Cardiac muscle cell (in vitro differentiated cells and primary cell): ENCODE data around the gene RGL3. TPM values are rescaled to one million over a fixed set of nuclear protein-coding genes. Genes with fewer than 3 reads are reported as not detected.

Experiments
- DNase-seq, 2 donors: peaks; one replicate each; pipeline versions ENCODE4 v3.0.0 to v3.0.0-alpha.2; 2010 to 2017; ENCODE audit warnings: low read depth in 1 of 2, low spot score in 1 of 2
- H3K27ac ChIP-seq: fragments of 200-600 bp; sonication (generic); 2 replicates; pipeline ENCODE4 v1.5.1; 2016
- H3K27me3 ChIP-seq: fragments of 200-600 bp; sonication (generic); 2 replicates; pipeline ENCODE4 v1.6.0; 2016; ENCODE audit warnings: control low read depth
- H3K36me3 ChIP-seq: fragments of 200-600 bp; sonication (generic); 2 replicates; pipeline ENCODE4 v1.5.1; 2016; ENCODE audit warnings: control low read depth
- H3K4me1 ChIP-seq: fragments of 200-600 bp; sonication (generic); 2 replicates; pipeline ENCODE4 v1.8.1; 2017; ENCODE audit warnings: low read depth, mild to moderate bottlenecking, mixed run types
- H3K4me3 ChIP-seq: fragments of 200-600 bp; sonication (generic); 2 replicates; pipeline ENCODE4 v1.5.1; 2016; ENCODE audit warnings: mild to moderate bottlenecking
- H3K9me3 ChIP-seq: fragments of 200-600 bp; sonication (generic); 2 replicates; pipeline ENCODE4 v1.5.1; 2017; ENCODE audit warnings: low read depth, mild to moderate bottlenecking, control low read depth
- CTCF ChIP-seq: IDR thresholded peaks from 2 replicates; pipeline ENCODE4 v1.5.1; 2012; ENCODE audit warnings: low read depth, mild to moderate bottlenecking, low read length
- polyA plus RNA-seq: library from polyadenylated mRNA; unstranded; fragments of >200 nt; fragmentation: Nextera tagmentation; extraction: Ambion mirVana; gene quantifications from 2 replicates; pipeline ENCODE4 v1.2.1, GENCODE V29; 2016
- total RNA-seq: library from RNA; depleted of rRNA; stranded (reverse); fragments of >200 nt; gene quantifications from 2 replicates; pipeline ENCODE4 v1.2.3, GENCODE V29; 2016

Gene RGL3
- total and polyA plus RNA-seq, 2 experiments from 2014 or later = 32.2 to 52.1 TPM

- no peak for TF ChIP-seq CTCF
- Histone ChIP-seq H3K27ac (peak overlapping the region; percentile 69), H3K27me3 (no peaks in the 10 kb centered on the region), H3K9me3 (no peaks in the 10 kb centered on the region), H3K4me3 (peak overlapping the region; percentile 19), H3K36me3 (no peaks in the 10 kb centered on the region), H3K4me1 (peaks cover 6% of the 10 kb centered on the region)
- peak in 1 of 2 donors; percentile 53 for DNase-seq
These were observed 43.8 kb downstream of the RGL3 start for GRCh38 chr19:11375143-11375948.

GRCh38 chr19:11374433-11375142 is 44.5 kb downstream of the RGL3 start, which contains the start of gene SWSAP1:
Gene SWSAP1 (plus strand): TSS chr19:11374666. CDS start chr19:11374681, 15 bp downstream.
- H3K4me3 ChIP-seq = peak within 1 kb of the TSS; percentile 53
- no peaks in the 10 kb centered on the region for H3K36me3 ChIP-seq
- no peaks in the 10 kb centered on the region for H3K9me3 ChIP-seq
- H3K4me1 ChIP-seq = peaks cover 6% of the 10 kb centered on the region
- peak within 1 kb of the TSS; percentile 94 for H3K27ac ChIP-seq
- DNase-seq = peak; percentile 99 to 100
- H3K27me3 ChIP-seq = no peaks in the 10 kb centered on the region
- no peak for TF ChIP-seq CTCF

- H3K36me3 ChIP-seq = no peaks in the 10 kb centered on the region
- H3K4me1 ChIP-seq = peaks cover 6% of the 10 kb centered on the region
- H3K27ac ChIP-seq = peak overlapping the region; percentile 94
- TF ChIP-seq CTCF = no peak
- H3K4me3 ChIP-seq = peak overlapping the region; percentile 53
- H3K27me3 ChIP-seq = no peaks in the 10 kb centered on the region
- no peaks in the 10 kb centered on the region for H3K9me3 ChIP-seq
- no peak for DNase-seq
These were observed 45.2 kb downstream of the RGL3 start for GRCh38 chr19:11373885-11374432.

GRCh38 chr19:11373166-11373884 is 45.8 kb downstream of the RGL3 start:
- peak overlapping the region; percentile 94 for H3K27ac ChIP-seq
- no peaks in the 10 kb centered on the region for H3K27me3 ChIP-seq
- H3K36me3 ChIP-seq = no peaks in the 10 kb centered on the region
- peaks cover 6% of the 10 kb centered on the region for H3K4me1 ChIP-seq
- H3K4me3 ChIP-seq = no peak overlapping the region
- DNase-seq = peak; percentile 53 to 89
- H3K9me3 ChIP-seq = no peaks in the 10 kb centered on the region
- no peak for TF ChIP-seq CTCF

GRCh38 chr19:11370744-11371143 is 48.4 kb downstream of the RGL3 start:
- H3K4me1 ChIP-seq = peaks cover 5% of the 10 kb centered on the region
- DNase-seq = no peak
- TF ChIP-seq CTCF = no peak
- H3K27ac ChIP-seq = no peak overlapping the region
- H3K9me3 ChIP-seq = no peaks in the 10 kb centered on the region
- no peaks in the 10 kb centered on the region for H3K27me3 ChIP-seq
- no peak overlapping the region for H3K4me3 ChIP-seq
- no peaks in the 10 kb centered on the region for H3K36me3 ChIP-seq
